C4-2B (cell line): ENCODE data around the gene BUB1.

Source experiments
- CTCF ChIP-seq: fragments of 450-650 bp; conservative IDR thresholded peaks from 2 replicates; pipeline ENCODE4 v1.5.1; 2017; ENCODE audit warnings: mild to moderate bottlenecking
- ZFX ChIP-seq: fragments of 450-650 bp; IDR thresholded peaks from 2 replicates; pipeline ENCODE4 v1.6.1; 2017

- TF ChIP-seq CTCF, result no peak
- TF ChIP-seq ZFX, result no peak
Measured at GRCh38 chr2:110702514-110703380, 24.9 kb upstream of the BUB1 start.
